Spleen (tissue), 11 donors: ENCODE measurements around the gene TRMT10B. TPM values are rescaled to one million over a fixed set of nuclear protein-coding genes. Genes with fewer than 3 reads are reported as not detected.
"Not testable (repeated sequence)": the region's sequence is repeated elsewhere in the genome, so short reads cannot be mapped to it uniquely, and the experiment has no call there.

Experiments
- DNase-seq: peaks from one replicate; pipeline ENCODE4 v3.0.0-alpha.2; 2020
- H3K27ac ChIP-seq, 8 donors: fragments of 200-600 bp; sonication (generic) in 7 of 8; 1 replicate in 4 of 8; 2 replicates in 4 of 8; pipeline versions ENCODE4 v1.5.0 to v1.8.0; 2016 to 2021; ENCODE audit warnings: inconsistent platforms in 4 of 8, mild to moderate bottlenecking in 4 of 8, moderate library complexity in 1 of 8
- H3K27me3 ChIP-seq, 7 donors: fragments of 200-600 bp; sonication (generic) in 6 of 7; replicated peaks in 1 of 7; 1 replicate in 4 of 7; 2 replicates in 3 of 7; pipeline versions ENCODE4 v1.5.0 to v1.8.0; 2016 to 2021; ENCODE audit warnings: inconsistent platforms in 3 of 7, mild to moderate bottlenecking in 1 of 7
- H3K36me3 ChIP-seq, 6 donors: fragments of 200-600 bp; sonication (generic) in 5 of 6; 1 replicate in 4 of 6; 2 replicates in 2 of 6; pipeline versions ENCODE4 v1.5.0 to v1.8.0; 2016 to 2021; ENCODE audit warnings: inconsistent platforms in 2 of 6
- H3K4me1 ChIP-seq, 6 donors: fragments of 200-600 bp; sonication (generic) in 5 of 6; 1 replicate in 3 of 6; 2 replicates in 3 of 6; pipeline versions ENCODE4 v1.5.0 to v1.8.0; 2016 to 2021; ENCODE audit warnings: inconsistent platforms in 3 of 6
- H3K4me3 ChIP-seq, 8 donors: fragments of 200-600 bp; sonication (generic) in 7 of 8; 1 replicate in 4 of 8; 2 replicates in 4 of 8; pipeline versions ENCODE4 v1.5.0 to v1.8.0; 2016 to 2021; ENCODE audit warnings: inconsistent platforms in 4 of 8, mild to moderate bottlenecking in 4 of 8, moderate library complexity in 2 of 8
- H3K9me3 ChIP-seq, 8 donors: fragments of 200-600 bp; sonication (generic) in 7 of 8; 1 replicate in 4 of 8; 2 replicates in 4 of 8; pipeline versions ENCODE4 v1.5.0 to v1.8.0; 2016 to 2021; ENCODE audit warnings: inconsistent platforms in 4 of 8
- CTCF ChIP-seq, 11 experiments: fragments of 200-600 bp in 7 of 11; fragments of 450-650 bp in 4 of 11; sonication (generic) in 4 of 11; IDR thresholded peaks in 8 of 11; conservative IDR thresholded peaks in 3 of 11; 1 replicate in 7 of 11; 2 replicates in 4 of 11; pipeline versions ENCODE4 v1.4.0 to v1.8.0; 2016 to 2021; ENCODE audit warnings: antibody characterized with exemption in 11 of 11, inconsistent platforms in 4 of 11, mild to moderate bottlenecking in 1 of 11
- POLR2A ChIP-seq, 3 donors: fragments of 450-650 bp; IDR thresholded peaks; one replicate each; pipeline ENCODE4 v1.5.1; 2017; ENCODE audit warnings: antibody characterized with exemption in 3 of 3, mild to moderate bottlenecking in 1 of 3
- POLR2AphosphoS5 ChIP-seq, 3 donors: sonication (generic); formaldehyde crosslinking; IDR thresholded peaks; one replicate each; pipeline ENCODE4 v1.5.1; 2017; ENCODE audit warnings: antibody characterized with exemption in 3 of 3
- WGBS, 5 donors: extraction: QIAGEN DNeasy Blood & Tissue Kit in 3 of 5; methylation state at CpG; one replicate each; pipeline versions ENCODE4 v1.1.5 to v1.1.7; 2013 to 2018; 5-methylcytosine and 5-hydroxymethylcytosine counted together
- intact Hi-C: fragments of 100-400 bp; cut with DNase I; formaldehyde crosslinking; loops from one replicate; pipeline ENCODE4 v1.15.0; 2023; ENCODE audit warnings: low total_unique reads
- polyA plus RNA-seq, 3 donors: library from polyadenylated mRNA; stranded (reverse); fragments of 200-250 nt; gene quantifications; one replicate each; pipeline ENCODE4 v1.2.1, GENCODE V29; 2013
- total RNA-seq, 7 donors: library from RNA; depleted of rRNA in 3 of 7; stranded (reverse); fragments of >200 nt in 3 of 7; fragmentation: NEBNext Ultra II Directional in 4 of 7; extraction: Animal tissue kit (Norgen Biotek cat#: 25700) in 4 of 7; gene quantifications; one replicate each; pipeline versions ENCODE4 v1.1.0 to v1.2.1, GENCODE V29; 2016 to 2021
- donor health status: healthy with polysubstance abuse.
- donor health status: DM: no; HTN: no; CAD: no; lungs with moderate emphysema.
- donor health status: DM: no; HTN: no; CAD: no.
- donor health status: Bipolar disorder and iron deficiency.
- donor health status: healthy.
- donor health status: DM: no; HTN: no; CAD: no.
- donor health status: DM: yes; HTN: yes; CAD: no.

The TRMT10B gene
- total and polyA plus RNA-seq, 10 donors = 5.8 to 17.7 (median 10.2) TPM

- intact Hi-C loops = no loop called here
- 90 to 93% (median 92%) methylated on average over 29 of the region's 29 CpGs for WGBS, 5 donors
- H3K36me3 ChIP-seq = peaks cover 0 to 9% (median 0%) of the 10 kb centered on the region in 6 donors
- DNase-seq = no peak
- H3K4me3 ChIP-seq = peak overlapping the region; percentile 62 to 92 (median 73)
- peak overlapping the region in 7 of 8 donors; percentile 87 to 93 (median 90) for H3K27ac ChIP-seq
- TF ChIP-seq CTCF (IDR thresholded peaks at IDR 0.05 in 8 of 11, conservative IDR thresholded peaks at IDR 0.05 in 3 of 11) (no peak), POLR2AphosphoS5 (IDR thresholded peaks at IDR 0.05) (no peak), POLR2A (IDR thresholded peaks at IDR 0.05) (no peak)
- H3K27me3 ChIP-seq = no peaks in the 10 kb centered on the region
- no peaks in the 10 kb centered on the region for H3K9me3 ChIP-seq
- H3K4me1 ChIP-seq = peaks cover 13 to 32% (median 20%) of the 10 kb centered on the region in 6 donors
Observed at GRCh38 chr9:37752642-37753488, 740 bp upstream of the TRMT10B start.

GRCh38 chr9:37758747-37759146 lies 5.1 kb downstream of the TRMT10B start:
- intact Hi-C loops = no loop called here
- H3K4me1 ChIP-seq = peaks cover 8 to 24% (median 15%) of the 10 kb centered on the region in 6 donors
- 87 to 97% (median 93%) methylated on average over 3 of the region's 3 CpGs for WGBS, 5 donors
- TF ChIP-seq POLR2A (IDR thresholded peaks at IDR 0.05) (no peak), CTCF (IDR thresholded peaks at IDR 0.05 in 8 of 11, conservative IDR thresholded peaks at IDR 0.05 in 3 of 11) (no peak)
- no peaks in the 10 kb centered on the region for H3K9me3 ChIP-seq
- no peaks in the 10 kb centered on the region for H3K27me3 ChIP-seq
- no peak for DNase-seq
- H3K27ac ChIP-seq = no peak overlapping the region
- peaks cover 0 to 33% (median 2%) of the 10 kb centered on the region in 6 donors for H3K36me3 ChIP-seq
- H3K4me3 ChIP-seq = no peak overlapping the region

- 90 to 95% (median 92%) methylated on average over 7 of the region's 7 CpGs for WGBS, 5 donors
- Histone ChIP-seq H3K4me1 (peaks cover 0 to 6% (median 0%) of the 10 kb centered on the region in 6 donors), H3K4me3 (no peak overlapping the region), H3K36me3 (peaks cover 0 to 48% (median 12%) of the 10 kb centered on the region in 6 donors), H3K27me3 (no peaks in the 10 kb centered on the region), H3K9me3 (no peaks in the 10 kb centered on the region), H3K27ac (no peak overlapping the region)
- TF ChIP-seq POLR2A (IDR thresholded peaks at IDR 0.05) (no peak), CTCF (IDR thresholded peaks at IDR 0.05 in 8 of 11, conservative IDR thresholded peaks at IDR 0.05 in 3 of 11) (no peak), POLR2AphosphoS5 (IDR thresholded peaks at IDR 0.05) (no peak)
- DNase-seq = no peak
- intact Hi-C loops = no loop called here
Observed at GRCh38 chr9:37760416-37761161, 7.0 kb downstream of the TRMT10B start.

GRCh38 chr9:37761511-37761910 lies 7.9 kb downstream of the TRMT10B start:
- Histone ChIP-seq H3K4me3 (no peak overlapping the region), H3K36me3 (peaks cover 0 to 48% (median 12%) of the 10 kb centered on the region in 6 donors), H3K9me3 (no peaks in the 10 kb centered on the region), H3K27me3 (no peaks in the 10 kb centered on the region), H3K4me1 (no peaks in the 10 kb centered on the region), H3K27ac (no peak overlapping the region)
- TF ChIP-seq CTCF (IDR thresholded peaks at IDR 0.05 in 8 of 11, conservative IDR thresholded peaks at IDR 0.05 in 3 of 11) = no peak
- no peak for TF ChIP-seq POLR2AphosphoS5 (IDR thresholded peaks at IDR 0.05)
- TF ChIP-seq POLR2A (IDR thresholded peaks at IDR 0.05) = no peak
- WGBS, 5 donors = 64 to 91% (median 90%) methylated on average over 3 of the region's 3 CpGs
- intact Hi-C loops = no loop called here
- no peak for DNase-seq

- H3K4me1 ChIP-seq, DNase-seq, H3K27ac ChIP-seq, intact Hi-C loops, H3K4me3 ChIP-seq, H3K9me3 ChIP-seq, H3K27me3 ChIP-seq: not testable (repeated sequence)
- 78 to 96% (median 95%) methylated on average over 5 to 6 of the region's 6 CpGs for WGBS, 5 donors
- H3K36me3 ChIP-seq = peaks cover 0 to 63% (median 25%) of the 10 kb centered on the region in 6 donors
Observed at GRCh38 chr9:37765263-37765662, 11.7 kb downstream of the TRMT10B start.
